ENCODE data around the gene TXN2. TPM values are rescaled to one million over a fixed set of nuclear protein-coding genes. Genes with fewer than 3 reads are reported as not detected.
"Not testable (repeated sequence)": the region's sequence is repeated elsewhere in the genome, so short reads cannot be mapped to it uniquely, and the experiment has no call there.

TXN2 gene
- polyA plus RNA-seq, 1 experiment = 157 TPM

- Histone ChIP-seq H3K9me3 (ENCODE audit: control insufficient read depth, insufficient read depth, low read length) (no peaks in the 10 kb centered on the region), H3K27me3 (ENCODE audit: control insufficient read depth, insufficient read depth, low read length) (no peaks in the 10 kb centered on the region), H3K27ac (ENCODE audit: low read depth, low read length) (peak overlapping the region; percentile 11), H3K4me3 (ENCODE audit: low read depth, low read length) (no peak overlapping the region)
- no peak for DNase-seq (ENCODE audit: low read depth, low spot score)
- TF ChIP-seq CTCF (IDR thresholded peaks at IDR 0.05; ENCODE audit: low read depth, low read length) = no peak
- ChIA-PET CTCF (interaction anchor here (1.3 kb wide), 1 partner anchor 45 kb away, joined by 5 read pairs; no protein-coding TSS in a partner anchor), POLR2A (interaction anchor here (1.9 kb wide), 1 partner anchor 37 kb away, joined by 8 read pairs; the partner anchor contains the start of gene MYH9)
Measured at GRCh38 chr22:36424901-36425579, 56.4 kb downstream of the TXN2 start.

- DNase-seq (ENCODE audit: low read depth, low spot score) = not testable (repeated sequence)
- CTCF ChIA-PET = interaction anchor here (1.3 kb wide), 1 partner anchor 46 kb away, joined by 5 read pairs; no protein-coding TSS in a partner anchor
Measured at GRCh38 chr22:36424466-36424865, 57.0 kb downstream of the TXN2 start.

GRCh38 chr22:36423461-36424404 lies 57.7 kb downstream of the TXN2 start:
- H3K27ac ChIP-seq (ENCODE audit: low read depth, low read length) = peak overlapping the region; percentile 80
- peak; percentile 60 for DNase-seq (ENCODE audit: low read depth, low spot score)
- POLR2A ChIA-PET = interaction anchor here (0.5 to 1.2 kb wide), 9 partner anchors 12 to 1183 kb away, joined by 3 to 8 read pairs (median 3); partner anchors contain the start of gene MYH9
- H3K27me3 ChIP-seq (ENCODE audit: control insufficient read depth, insufficient read depth, low read length) = no peaks in the 10 kb centered on the region
- no peaks in the 10 kb centered on the region for H3K9me3 ChIP-seq (ENCODE audit: control insufficient read depth, insufficient read depth, low read length)
- CTCF ChIA-PET = interaction anchor here (0.6 to 1.3 kb wide), 3 partner anchors 17 to 666 kb away, joined by 3 to 5 read pairs (median 3); no protein-coding TSS in a partner anchor
- H3K4me3 ChIP-seq (ENCODE audit: low read depth, low read length) = no peak overlapping the region
- no peak for TF ChIP-seq CTCF (IDR thresholded peaks at IDR 0.05; ENCODE audit: low read depth, low read length)

More at GRCh38 chr22:36424466-36424865, 57.0 kb downstream of the TXN2 start:
- peak overlapping the region; percentile 11 for H3K27ac ChIP-seq (ENCODE audit: low read depth, low read length)
- H3K9me3 ChIP-seq (ENCODE audit: control insufficient read depth, insufficient read depth, low read length); H3K4me3 ChIP-seq (ENCODE audit: low read depth, low read length); H3K27me3 ChIP-seq (ENCODE audit: control insufficient read depth, insufficient read depth, low read length): not testable (repeated sequence)
- POLR2A ChIA-PET = interaction anchor here (0.5 to 1.2 kb wide), 9 partner anchors 13 to 1183 kb away, joined by 3 to 8 read pairs (median 3); partner anchors contain the start of gene MYH9

GRCh38 chr22:36422287-36423014 lies 59.0 kb downstream of the TXN2 start:
- H3K27ac ChIP-seq (ENCODE audit: low read depth, low read length) = no peak overlapping the region
- no peak for TF ChIP-seq CTCF (IDR thresholded peaks at IDR 0.05; ENCODE audit: low read depth, low read length)
- CTCF ChIA-PET = no interaction called here
- POLR2A ChIA-PET = interaction anchor here (1.6 kb wide), 1 partner anchor 35 kb away, joined by 6 read pairs; the partner anchor contains the start of gene MYH9
- H3K9me3 ChIP-seq (ENCODE audit: control insufficient read depth, insufficient read depth, low read length) = no peaks in the 10 kb centered on the region
- no peaks in the 10 kb centered on the region for H3K27me3 ChIP-seq (ENCODE audit: control insufficient read depth, insufficient read depth, low read length)
- no peak for DNase-seq (ENCODE audit: low read depth, low spot score)
- H3K4me3 ChIP-seq (ENCODE audit: low read depth, low read length) = no peak overlapping the region
